HG03135 (cell line): Measurements from ENCODE around the gene PHF10.
A peak's percentile ranks its signal among the peaks of the same experiment; 100 is the strongest.
"Not testable (repeated sequence)": the region's sequence is repeated elsewhere in the genome, so short reads cannot be mapped to it uniquely, and the experiment has no call there.

Experiments
- ATAC-seq: cut with Tn5 transposase; IDR thresholded peaks from one replicate; pipeline ENCODE4 v1.9.1; 2021; ENCODE audit warnings: mild to moderate bottlenecking, moderate library complexity; ENCODE audit not compliant: unreplicated experiment

PHF10 gene

GRCh38 chr6:169724494-169725124 is at the start of gene PHF10:
Gene PHF10, minus strand, starts transcription at chr6:169724500. Its CDS starts 569 bp downstream, at chr6:169723931.
- ATAC-seq = peak; percentile 36

- no peak for ATAC-seq
These were observed 42.8 kb upstream of the PHF10 start for GRCh38 chr6:169766921-169767736.

GRCh38 chr6:169766232-169766631 is 41.9 kb upstream of the PHF10 start:
- ATAC-seq = no peak

GRCh38 chr6:169765789-169766188 is 41.5 kb upstream of the PHF10 start:
- not testable (repeated sequence) for ATAC-seq

- no peak for ATAC-seq
These were observed 39.6 kb upstream of the PHF10 start for GRCh38 chr6:169763881-169764280.

DNA sequence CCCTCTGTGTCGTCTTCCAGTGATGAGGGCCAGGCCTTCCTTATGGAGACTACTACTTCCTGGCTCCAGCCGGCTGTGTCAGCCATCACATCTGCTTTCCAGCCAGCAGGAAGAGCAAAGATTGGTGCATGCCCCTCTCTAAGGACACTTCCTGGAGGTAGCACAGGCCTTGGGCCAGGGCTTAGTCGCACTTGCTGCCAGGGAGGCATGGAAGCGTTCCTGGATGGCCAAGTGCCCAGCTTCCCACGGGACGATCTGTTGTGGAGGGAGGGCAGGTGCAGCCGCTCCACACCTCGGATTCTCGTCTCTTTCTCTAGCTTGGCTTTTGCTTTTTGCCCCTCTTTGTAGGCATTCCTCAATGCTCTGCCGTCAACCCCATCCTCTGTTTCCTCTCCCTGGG is 39.0 kb upstream of the PHF10 start:
- ATAC-seq = no peak

DNA sequence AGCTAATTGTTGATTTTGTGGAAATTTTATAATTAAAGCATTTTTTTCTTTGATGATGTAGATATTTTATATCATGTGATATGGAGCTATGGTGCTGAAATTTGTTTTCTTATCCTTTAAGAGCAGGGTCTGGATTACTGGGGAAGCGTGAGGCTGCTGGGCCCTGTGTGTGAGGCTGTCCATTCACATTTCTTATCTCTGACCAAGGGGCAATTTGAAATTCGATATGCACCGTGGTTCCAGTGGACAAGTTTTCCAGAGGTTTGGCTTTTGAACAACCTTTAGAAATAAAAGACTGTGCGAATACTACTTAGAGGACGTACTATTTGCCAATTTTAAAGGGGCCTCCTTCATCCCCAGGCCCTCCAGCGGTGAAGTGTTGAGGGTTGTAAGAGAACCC is 30.9 kb upstream of the PHF10 start:
- no peak for ATAC-seq

GRCh38 chr6:169752074-169752623 is 27.8 kb upstream of the PHF10 start:
- no peak for ATAC-seq

DNA sequence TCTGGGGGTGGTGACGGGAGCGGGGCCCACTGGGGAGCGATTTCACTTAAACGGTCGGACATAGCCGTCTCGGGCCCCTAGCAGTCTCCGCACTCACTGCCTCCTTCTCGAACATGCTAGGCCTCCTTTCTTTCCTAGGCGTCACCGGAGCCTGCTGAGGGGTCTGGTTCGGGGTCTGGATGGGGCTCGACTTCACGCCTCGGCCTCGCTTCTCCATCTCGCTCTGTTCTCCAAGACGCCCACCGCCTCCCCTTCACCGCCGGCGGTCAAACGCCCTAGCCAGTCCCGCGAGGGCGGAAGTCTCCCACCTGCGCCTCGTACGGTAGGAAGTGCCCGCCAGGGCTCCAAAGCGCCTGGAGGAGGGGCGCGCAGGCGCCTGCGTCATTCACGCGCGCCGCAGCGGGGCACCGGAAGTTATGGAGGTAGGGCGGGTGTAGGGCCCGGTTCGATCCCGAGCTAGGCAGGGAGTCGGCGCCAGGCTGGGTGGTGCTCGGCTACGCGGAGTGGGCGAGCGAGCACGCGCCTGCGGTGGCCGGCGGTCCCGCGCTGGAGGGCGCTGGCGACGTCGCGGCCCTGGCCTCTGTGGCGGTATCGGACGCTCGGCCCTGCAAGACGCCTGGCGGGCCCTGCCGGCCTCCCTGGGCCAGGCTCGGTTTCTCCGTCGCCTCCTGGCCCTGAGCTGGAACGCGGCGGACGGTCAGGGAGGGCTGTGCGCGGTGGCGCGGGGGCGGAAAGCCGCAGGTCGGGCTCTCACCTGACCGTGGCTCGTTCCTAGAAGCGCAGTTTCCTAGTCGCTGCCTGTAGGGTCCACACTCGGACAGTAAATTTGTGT is 27.2 kb upstream of the PHF10 start, which contains the start of the genes DYNLT2 and ERMARD:
Gene DYNLT2, minus strand, starts transcription at position 331 of the 832 bp plus-strand sequence. Its CDS starts 114 bp downstream, at position 217.
Gene ERMARD, plus strand, starts transcription at position 381 of the 832 bp plus-strand sequence. Its CDS starts 36 bp downstream, at position 417.
- ATAC-seq = peak; percentile 95

- no peak for ATAC-seq
These were observed 22.3 kb upstream of the PHF10 start for GRCh38 chr6:169746556-169746955.

DNA sequence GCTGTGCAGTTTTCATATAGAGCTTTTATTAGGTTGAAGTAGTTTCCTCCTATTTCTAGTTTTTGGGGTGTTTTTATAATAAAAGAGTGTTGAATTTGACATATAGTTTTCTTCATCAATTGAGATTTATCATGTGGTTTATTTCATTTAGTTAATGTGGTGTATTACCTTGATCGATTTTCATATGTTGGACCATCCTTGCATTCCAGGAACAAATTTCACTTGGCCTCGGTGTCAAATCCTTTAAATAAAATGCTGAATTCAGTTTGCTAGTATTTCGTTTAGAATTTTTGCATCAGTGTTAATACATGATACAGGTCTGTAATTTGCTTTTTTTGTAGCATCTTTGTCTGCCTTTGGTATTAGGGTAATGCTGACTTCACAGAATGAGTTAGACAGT is 21.1 kb upstream of the PHF10 start:
- no peak for ATAC-seq

DNA sequence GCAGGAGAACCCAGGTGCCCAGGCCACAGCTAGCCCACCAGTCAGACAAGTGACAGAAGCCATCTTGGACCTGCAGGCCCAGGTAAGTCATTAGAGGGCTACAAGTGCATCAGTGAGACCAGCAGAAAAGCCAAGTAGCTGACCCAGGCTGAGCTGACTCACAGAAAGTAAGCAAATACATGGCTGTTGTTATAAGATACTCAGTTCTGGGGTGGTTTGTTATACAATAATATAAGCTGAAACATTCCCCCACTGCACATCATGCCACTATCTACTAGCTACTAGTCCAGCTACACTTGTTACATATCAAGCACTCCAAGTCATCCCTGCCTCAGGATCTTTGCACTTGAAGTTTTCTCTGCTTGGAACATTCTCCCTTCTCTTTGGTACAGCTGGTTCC is 17.0 kb upstream of the PHF10 start:
- no peak for ATAC-seq

- ATAC-seq = no peak
These were observed 14.8 kb upstream of the PHF10 start for GRCh38 chr6:169738976-169739529.

DNA sequence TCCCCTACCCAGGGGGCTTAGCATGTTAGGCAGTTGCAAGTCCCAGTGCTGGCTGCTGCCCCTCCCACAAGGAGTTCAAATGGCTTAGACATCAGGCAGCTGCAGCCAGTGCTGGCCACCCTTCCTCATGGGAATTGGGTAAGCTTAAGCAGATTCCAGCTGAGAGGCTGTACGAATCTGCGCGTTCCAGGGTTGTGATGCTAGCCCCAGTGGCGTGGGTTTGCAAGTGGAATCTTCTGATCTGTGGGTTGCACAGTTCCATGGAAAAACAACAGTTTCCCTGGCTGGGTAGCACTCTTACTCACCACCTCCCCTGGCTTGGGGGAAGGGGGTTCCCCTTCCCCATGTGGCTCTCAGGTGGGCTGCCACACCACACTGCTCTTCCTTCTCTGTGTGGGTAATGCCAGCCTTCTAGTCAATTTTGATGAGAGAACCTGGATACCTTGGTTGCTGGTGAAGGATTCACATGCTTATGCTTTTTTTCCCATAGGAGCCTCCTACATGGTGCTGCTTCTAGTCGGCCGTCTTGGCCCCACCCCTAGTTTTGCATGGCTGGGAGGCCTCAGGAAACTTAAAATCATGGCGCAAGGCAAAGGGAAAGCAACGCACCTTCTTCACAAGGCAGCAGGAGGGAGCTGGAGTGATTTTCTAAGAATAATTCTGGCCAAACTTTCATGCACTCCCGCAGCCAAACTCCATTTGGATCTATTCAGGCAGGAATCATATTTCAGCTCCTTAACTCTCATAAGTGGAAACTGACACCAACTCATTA is 14.1 kb upstream of the PHF10 start:
- no peak for ATAC-seq

GRCh38 chr6:169729961-169730360 is 5.7 kb upstream of the PHF10 start:
- no peak for ATAC-seq

- ATAC-seq = no peak
These were observed 2.7 kb upstream of the PHF10 start for GRCh38 chr6:169726963-169727362.

- ATAC-seq = no peak
These were observed 1.7 kb upstream of the PHF10 start for GRCh38 chr6:169726049-169726400.

DNA sequence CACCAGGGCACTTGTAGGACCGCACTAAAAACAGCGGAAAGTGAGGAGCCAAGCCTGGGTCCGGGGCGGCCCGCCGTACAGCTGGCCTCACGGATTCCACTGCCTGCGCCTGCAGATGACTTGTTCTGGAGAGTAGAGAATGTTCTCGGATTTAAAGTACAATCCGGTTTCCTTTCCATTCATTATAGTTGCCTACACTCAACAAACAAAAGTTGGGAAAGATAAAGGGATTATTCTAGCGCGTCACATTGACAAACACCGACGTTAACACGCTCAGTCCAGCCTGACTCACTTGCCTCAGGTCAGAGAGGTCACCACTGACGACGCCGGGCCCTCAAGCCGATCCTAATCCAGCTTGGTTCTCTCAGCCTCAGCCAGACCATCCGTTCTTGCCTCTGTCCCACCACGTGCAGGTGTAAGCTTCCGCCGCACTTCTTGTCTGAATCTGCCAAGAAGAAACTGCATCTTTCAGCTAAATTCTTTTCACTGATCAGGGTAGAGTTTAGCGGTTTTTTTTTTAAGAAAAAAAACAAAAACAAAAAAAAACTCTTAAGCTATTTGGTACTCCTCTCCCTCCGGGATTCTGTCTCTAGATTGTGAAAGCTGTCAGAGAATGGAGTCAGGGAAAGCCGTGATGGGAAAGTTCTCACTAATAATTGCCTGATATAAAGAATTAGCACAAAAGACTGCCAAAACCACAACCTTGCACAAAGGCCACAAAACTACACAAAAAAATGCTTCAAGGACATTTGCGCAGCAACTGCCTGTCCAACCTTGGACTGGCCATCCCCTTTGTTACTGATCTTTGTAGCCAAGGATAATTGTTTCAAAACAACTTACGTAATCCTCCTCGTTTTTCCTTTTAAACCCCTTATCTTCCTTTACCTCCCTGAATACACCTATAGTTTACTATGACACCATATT is 1.1 kb upstream of the PHF10 start:
- ATAC-seq = no peak

GRCh38 chr6:169723991-169724493 is 258 bp downstream of the PHF10 start:
- peak; percentile 42 for ATAC-seq
